ENCODE data around the gene S100A2. TPM values are rescaled to one million over a fixed set of nuclear protein-coding genes. Genes with fewer than 3 reads are reported as not detected.

S100A2 gene
- total RNA-seq, 1 donor from 2014 or later: not detected

DNA sequence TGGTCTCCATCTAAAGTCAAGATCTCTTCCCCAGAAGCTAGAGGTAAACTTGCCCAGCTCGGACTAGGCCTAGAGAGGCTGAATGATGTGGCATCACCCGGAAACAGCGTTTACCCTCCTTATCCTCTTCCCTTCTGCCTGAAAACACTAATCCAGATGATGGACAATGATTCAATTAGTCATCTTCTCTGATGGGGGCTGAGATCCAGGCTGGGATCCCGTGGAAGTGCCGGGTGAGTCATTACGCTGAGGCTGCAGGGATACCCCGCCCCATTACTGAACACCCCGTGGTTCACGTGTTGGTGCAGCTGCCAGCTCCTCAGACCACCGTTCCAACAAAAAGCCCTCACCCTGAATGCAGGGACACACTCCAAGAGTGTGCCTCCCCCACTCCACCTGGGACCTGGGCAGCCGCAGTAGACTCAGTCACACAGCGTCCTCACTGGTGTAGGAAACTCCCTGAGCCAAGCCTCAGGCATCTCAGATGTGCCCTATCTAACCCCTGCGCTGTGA is 31.9 kb downstream of the S100A2 start:
- Mint-ChIP-seq H3K4me3 (no peak overlapping the region), H3K36me3 (ENCODE audit: low read depth) (no peaks in the 10 kb centered on the region), H3K9me3 (no peaks in the 10 kb centered on the region), H3K27ac (ENCODE audit: unreplicated experiment) (no peak overlapping the region), H3K27me3 (ENCODE audit: low read depth) (no peaks in the 10 kb centered on the region), H3K4me1 (peaks cover 27% of the 10 kb centered on the region)
- TF ChIP-seq, protein P1, sequence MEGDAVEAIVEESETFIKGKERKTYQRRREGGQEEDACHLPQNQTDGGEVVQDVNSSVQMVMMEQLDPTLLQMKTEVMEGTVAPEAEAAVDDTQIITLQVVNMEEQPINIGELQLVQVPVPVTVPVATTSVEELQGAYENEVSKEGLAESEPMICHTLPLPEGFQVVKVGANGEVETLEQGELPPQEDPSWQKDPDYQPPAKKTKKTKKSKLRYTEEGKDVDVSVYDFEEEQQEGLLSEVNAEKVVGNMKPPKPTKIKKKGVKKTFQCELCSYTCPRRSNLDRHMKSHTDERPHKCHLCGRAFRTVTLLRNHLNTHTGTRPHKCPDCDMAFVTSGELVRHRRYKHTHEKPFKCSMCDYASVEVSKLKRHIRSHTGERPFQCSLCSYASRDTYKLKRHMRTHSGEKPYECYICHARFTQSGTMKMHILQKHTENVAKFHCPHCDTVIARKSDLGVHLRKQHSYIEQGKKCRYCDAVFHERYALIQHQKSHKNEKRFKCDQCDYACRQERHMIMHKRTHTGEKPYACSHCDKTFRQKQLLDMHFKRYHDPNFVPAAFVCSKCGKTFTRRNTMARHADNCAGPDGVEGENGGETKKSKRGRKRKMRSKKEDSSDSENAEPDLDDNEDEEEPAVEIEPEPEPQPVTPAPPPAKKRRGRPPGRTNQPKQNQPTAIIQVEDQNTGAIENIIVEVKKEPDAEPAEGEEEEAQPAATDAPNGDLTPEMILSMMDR (conservative IDR thresholded peaks at IDR 0.05): no peak
- DNase-seq (ENCODE audit: low read depth, low spot score): no peak

DNA sequence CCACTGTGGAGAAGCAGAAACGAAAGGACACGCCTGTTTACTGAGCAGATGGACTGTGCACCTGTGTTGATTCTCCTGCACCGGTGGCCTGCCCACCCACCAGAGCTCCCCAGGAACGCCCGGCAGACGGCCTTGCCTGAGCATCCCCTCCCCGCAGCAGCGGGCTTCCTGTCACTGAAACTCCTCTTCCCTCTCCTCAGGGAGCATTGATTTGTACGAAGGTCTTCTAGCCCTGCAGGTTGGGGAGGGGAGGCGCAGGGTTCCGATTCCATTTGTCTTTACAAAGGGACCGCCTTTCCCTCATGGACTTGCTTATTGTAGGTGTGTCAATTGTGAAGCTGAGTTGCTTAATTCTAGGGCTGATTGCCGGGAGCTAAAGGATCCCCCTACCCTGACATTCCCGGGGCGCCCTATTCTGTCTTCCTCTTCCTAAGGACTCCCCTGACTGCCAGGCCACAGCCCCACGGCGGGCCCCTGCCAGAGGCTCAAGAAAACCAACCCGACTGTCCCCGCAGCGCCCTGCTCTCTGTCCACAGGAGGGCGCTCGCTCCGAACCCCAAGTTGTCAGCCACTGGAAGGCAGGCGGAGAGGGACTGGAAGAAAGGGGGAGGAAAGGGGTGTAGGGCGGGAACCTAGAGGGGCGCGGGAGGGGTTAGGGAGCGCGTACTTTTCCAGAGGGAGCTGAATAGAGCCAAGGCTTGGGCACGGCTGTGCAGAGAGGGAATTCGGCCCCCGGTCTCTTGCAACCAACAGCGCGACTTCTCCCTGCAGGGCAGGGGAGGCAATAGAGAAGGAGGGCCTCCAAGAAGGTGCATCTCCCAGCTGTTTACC is 32.7 kb downstream of the S100A2 start:
- H3K4me1 Mint-ChIP-seq: peaks cover 27% of the 10 kb centered on the region
- no peaks in the 10 kb centered on the region for H3K9me3 Mint-ChIP-seq
- DNase-seq (ENCODE audit: low read depth, low spot score): peak; percentile 85
- peak overlapping the region; percentile 70 for H3K27ac Mint-ChIP-seq (ENCODE audit: unreplicated experiment)
- H3K27me3 Mint-ChIP-seq (ENCODE audit: low read depth): no peaks in the 10 kb centered on the region
- H3K36me3 Mint-ChIP-seq (ENCODE audit: low read depth): no peaks in the 10 kb centered on the region
- peak overlapping the region; percentile 42 for H3K4me3 Mint-ChIP-seq
- TF ChIP-seq, protein P1 (conservative IDR thresholded peaks at IDR 0.05): peak; percentile 83

DNA sequence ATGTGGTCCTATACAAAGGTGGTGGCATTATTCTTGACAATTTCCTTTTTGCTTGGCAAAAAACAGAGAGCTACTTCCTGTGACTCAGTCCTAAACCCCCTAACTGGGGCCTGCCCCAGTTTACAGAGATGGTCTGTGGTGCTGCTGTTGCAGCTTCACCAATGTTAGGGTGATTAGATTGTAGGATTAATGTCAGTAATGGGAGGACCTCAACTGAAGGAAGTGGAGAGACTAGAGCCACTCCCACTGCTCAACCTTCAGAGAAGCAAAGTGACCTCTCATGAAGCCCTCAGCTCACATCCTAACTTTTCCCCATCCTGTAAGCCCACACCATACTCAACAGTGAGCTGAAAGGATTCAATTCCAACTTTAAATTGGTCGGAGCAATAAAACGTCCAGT is 33.5 kb downstream of the S100A2 start:
- TF ChIP-seq, protein P1 (conservative IDR thresholded peaks at IDR 0.05): no peak
- Mint-ChIP-seq H3K4me3 (no peak overlapping the region), H3K36me3 (ENCODE audit: low read depth) (no peaks in the 10 kb centered on the region), H3K27ac (ENCODE audit: unreplicated experiment) (no peak overlapping the region), H3K27me3 (ENCODE audit: low read depth) (no peaks in the 10 kb centered on the region), H3K4me1 (peaks cover 27% of the 10 kb centered on the region), H3K9me3 (no peaks in the 10 kb centered on the region)
- no peak for DNase-seq (ENCODE audit: low read depth, low spot score)

DNA sequence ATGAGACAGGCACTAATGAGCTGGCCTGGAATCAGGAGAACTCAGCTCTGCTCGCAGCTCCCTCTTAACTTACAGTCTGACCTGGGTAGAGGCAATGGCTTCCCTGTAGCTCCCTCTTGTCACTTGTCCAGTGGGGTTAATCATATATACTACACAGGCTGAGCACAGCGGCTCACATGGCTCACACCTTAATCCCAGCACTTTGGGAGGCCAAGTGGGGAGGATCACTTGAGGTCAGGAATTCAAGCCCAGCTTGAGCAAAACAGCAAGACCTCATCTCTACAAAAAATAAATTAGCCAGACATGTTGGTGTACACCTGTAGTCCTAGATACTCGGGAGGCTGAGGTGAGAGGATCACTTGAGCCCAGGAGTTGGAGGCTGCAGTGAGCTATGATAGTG is 34.0 kb downstream of the S100A2 start:
- Mint-ChIP-seq H3K27ac (ENCODE audit: unreplicated experiment) (no peak overlapping the region), H3K36me3 (ENCODE audit: low read depth) (no peaks in the 10 kb centered on the region), H3K27me3 (ENCODE audit: low read depth) (no peaks in the 10 kb centered on the region), H3K4me1 (peaks cover 27% of the 10 kb centered on the region), H3K4me3 (no peak overlapping the region), H3K9me3 (no peaks in the 10 kb centered on the region)
- TF ChIP-seq, protein P1 (conservative IDR thresholded peaks at IDR 0.05): no peak
- no peak for DNase-seq (ENCODE audit: low read depth, low spot score)

DNA sequence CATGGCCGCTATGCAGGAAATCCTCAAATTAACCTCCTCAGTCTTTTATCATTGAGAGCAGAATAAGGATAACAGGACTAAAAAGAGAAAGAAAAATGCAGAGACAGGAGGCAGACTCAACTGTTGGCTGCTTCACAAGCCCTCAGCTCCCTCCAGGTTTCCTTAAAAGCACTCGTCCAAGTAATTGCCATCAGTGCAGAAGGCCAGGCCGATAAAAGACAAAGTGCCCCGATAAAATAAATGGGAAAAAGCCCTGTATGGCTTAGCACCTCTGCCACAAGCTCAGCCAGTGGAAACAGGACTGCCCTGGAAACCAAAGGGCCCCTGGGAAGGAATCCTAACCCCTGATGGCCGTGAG is 38.0 kb downstream of the S100A2 start:
- TF ChIP-seq, protein P1 (conservative IDR thresholded peaks at IDR 0.05): no peak
- Mint-ChIP-seq H3K27ac (ENCODE audit: unreplicated experiment) (no peak overlapping the region), H3K27me3 (ENCODE audit: low read depth) (no peaks in the 10 kb centered on the region), H3K4me3 (no peak overlapping the region), H3K9me3 (no peaks in the 10 kb centered on the region), H3K4me1 (peaks cover 5% of the 10 kb centered on the region), H3K36me3 (ENCODE audit: low read depth) (no peaks in the 10 kb centered on the region)
- no peak for DNase-seq (ENCODE audit: low read depth, low spot score)

All from neural crest cell (in vitro differentiated cells).